ENCODE results near the gene PPP1R15B.

GRCh38 chr1:204358605-204359004, 53.0 kb downstream of the PPP1R15B start:
- TF ChIP-seq CTCF (IDR thresholded peaks at IDR 0.05) (no peak), EZH2 (IDR thresholded peaks at IDR 0.05; ENCODE audit: borderline replicate concordance, insufficient read depth, low read depth, low read length, poor library complexity, severe bottlenecking) (no peak)
